HG02642 (cell line): Measurements from ENCODE around the gene RTCA.
"Not testable (repeated sequence)": the region's sequence is repeated elsewhere in the genome, so short reads cannot be mapped to it uniquely, and the experiment has no call there.

Source experiments
- ATAC-seq: cut with Tn5 transposase; IDR thresholded peaks from one replicate; pipeline ENCODE4 v1.9.1; 2021; ENCODE audit warnings: mild to moderate bottlenecking; ENCODE audit not compliant: unreplicated experiment, poor library complexity

RTCA gene

GRCh38 chr1:100304921-100305320 lies 38.9 kb downstream of the RTCA start:
- no peak for ATAC-seq

- no peak for ATAC-seq
Measured at GRCh38 chr1:100305954-100306353, 39.9 kb downstream of the RTCA start.

- ATAC-seq, result no peak
Measured at GRCh38 chr1:100306735-100307313, 40.8 kb downstream of the RTCA start.

- ATAC-seq, result no peak
Measured at GRCh38 chr1:100308777-100309176, 42.8 kb downstream of the RTCA start.

GRCh38 chr1:100309863-100310262 lies 43.8 kb downstream of the RTCA start:
- no peak for ATAC-seq

GRCh38 chr1:100313382-100313781 lies 47.4 kb downstream of the RTCA start:
- no peak for ATAC-seq

GRCh38 chr1:100316622-100317021 lies 50.6 kb downstream of the RTCA start:
- ATAC-seq, result no peak

- no peak for ATAC-seq
Measured at GRCh38 chr1:100320311-100321099, 54.5 kb downstream of the RTCA start.

GRCh38 chr1:100321100-100321493 lies 55.1 kb downstream of the RTCA start:
- no peak for ATAC-seq

- no peak for ATAC-seq
Measured at GRCh38 chr1:100321506-100321905, 55.5 kb downstream of the RTCA start.

GRCh38 chr1:100322436-100323211 lies 56.6 kb downstream of the RTCA start:
- no peak for ATAC-seq

- no peak for ATAC-seq
Measured at GRCh38 chr1:100323419-100324106, 57.5 kb downstream of the RTCA start.

GRCh38 chr1:100325415-100326324 lies 59.7 kb downstream of the RTCA start:
- no peak for ATAC-seq

GRCh38 chr1:100326325-100326670 lies 60.3 kb downstream of the RTCA start:
- ATAC-seq, result not testable (repeated sequence)

GRCh38 chr1:100328133-100328532 lies 62.1 kb downstream of the RTCA start:
- ATAC-seq, result no peak

- ATAC-seq, result not testable (repeated sequence)
Measured at GRCh38 chr1:100331146-100331545, 65.1 kb downstream of the RTCA start.

GRCh38 chr1:100332331-100332730 lies 66.3 kb downstream of the RTCA start:
- ATAC-seq, result no peak

- no peak for ATAC-seq
Measured at GRCh38 chr1:100335436-100335835, 69.4 kb downstream of the RTCA start.

- ATAC-seq, result not testable (repeated sequence)
Measured at GRCh38 chr1:100337878-100338277, 71.9 kb downstream of the RTCA start.

GRCh38 chr1:100339735-100340134 lies 73.7 kb downstream of the RTCA start:
- not testable (repeated sequence) for ATAC-seq
